GM12892 (cell line): ENCODE measurements around the gene BNIP5.

Experiments
- POLR2A ChIP-seq: IDR thresholded peaks from 2 replicates; pipeline ENCODE4 v1.6.1; 2011; ENCODE audit warnings: low read depth, low read length, control low read depth
- POLR2AphosphoS5 ChIP-seq: IDR thresholded peaks from 2 replicates; pipeline ENCODE4 v1.6.1; 2011; ENCODE audit warnings: low read depth, low read length, control low read depth
- TAF1 ChIP-seq: IDR thresholded peaks from 2 replicates; pipeline ENCODE4 v1.6.1; 2011; ENCODE audit warnings: low read depth, mild to moderate bottlenecking, control low read depth, low read length, borderline replicate concordance

DNA sequence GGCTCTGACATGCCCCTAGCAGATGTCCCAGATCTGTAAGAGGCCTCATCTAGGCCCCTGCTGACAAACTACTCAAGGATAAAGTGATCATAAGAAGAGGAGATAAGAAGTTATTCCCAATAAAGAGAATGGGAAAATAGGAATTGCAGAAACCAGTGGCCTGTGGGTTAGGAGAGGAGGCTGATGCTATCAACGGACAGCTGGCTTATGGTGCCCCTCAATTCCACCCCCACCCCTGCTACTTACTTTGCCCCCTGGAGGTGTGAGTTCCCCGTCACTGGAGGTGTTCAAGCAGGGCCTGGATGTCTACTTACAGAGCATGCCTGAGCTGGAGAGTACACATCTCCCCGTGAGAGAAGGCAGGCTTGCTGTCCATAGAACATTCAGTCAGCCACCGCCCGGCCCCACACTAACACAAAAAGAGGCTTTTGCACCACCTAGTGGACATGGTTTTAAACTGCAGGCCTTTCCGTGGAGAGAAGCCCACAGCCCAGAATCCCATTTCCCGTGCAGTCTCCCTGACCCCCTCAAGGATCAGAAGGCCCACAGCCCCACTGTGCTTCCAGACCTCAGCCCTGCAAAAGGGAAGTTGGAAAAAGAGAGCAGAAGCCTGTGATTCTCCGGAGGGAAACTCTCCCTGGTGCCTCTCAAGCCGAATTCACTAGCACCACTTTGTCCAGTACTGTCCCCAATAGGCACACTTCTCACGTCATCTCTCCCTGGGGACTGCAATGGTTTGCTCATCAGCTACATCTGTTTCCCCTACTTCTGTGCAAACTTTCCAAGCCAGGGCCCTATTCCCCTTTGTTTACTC, 23.8 kb upstream of the BNIP5 start:
- TF ChIP-seq POLR2A (no peak), POLR2AphosphoS5 (no peak), TAF1 (no peak)
